GM18505 (cell line): Measurements from ENCODE around the gene TXNL4A.

Source experiments
- ATAC-seq: cut with Tn5 transposase; IDR thresholded peaks from one replicate; pipeline ENCODE4 v1.9.1; 2021; ENCODE audit not compliant: unreplicated experiment
- POLR2A ChIP-seq: IDR thresholded peaks from 4 replicates; pipeline ENCODE4 v1.6.1; 2011; ENCODE audit warnings: borderline replicate concordance; ENCODE audit not compliant: insufficient read depth, insufficient read length; ENCODE audit errors: extremely low read depth

Gene TXNL4A

DNA sequence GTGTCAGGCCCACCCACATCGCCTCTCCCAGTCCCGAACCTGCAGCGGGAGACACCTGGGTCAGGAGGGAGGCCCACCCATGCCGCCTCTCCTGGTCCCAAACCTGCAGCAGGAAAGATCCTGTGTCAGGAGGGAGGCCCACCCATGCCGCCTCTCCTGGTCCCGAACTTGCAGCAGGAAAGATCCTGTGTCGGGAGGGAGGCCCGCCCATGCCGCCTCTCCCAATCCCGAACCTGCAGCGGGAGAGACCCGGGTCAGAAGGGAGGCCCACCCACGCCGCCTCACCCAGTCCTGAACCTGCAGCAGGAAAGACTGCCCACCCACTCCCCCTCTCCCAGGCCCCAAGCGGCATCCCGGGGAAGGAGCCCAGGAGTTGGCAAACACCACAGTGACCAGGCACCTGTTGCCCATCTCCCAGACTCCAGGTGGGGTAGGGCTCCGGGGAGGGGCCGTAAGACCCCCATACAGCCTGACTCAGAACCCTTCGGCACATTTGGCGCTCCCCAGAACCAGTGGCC, 44.7 kb downstream of the TXNL4A start:
- no peak for ATAC-seq
- no peak for TF ChIP-seq POLR2A

DNA sequence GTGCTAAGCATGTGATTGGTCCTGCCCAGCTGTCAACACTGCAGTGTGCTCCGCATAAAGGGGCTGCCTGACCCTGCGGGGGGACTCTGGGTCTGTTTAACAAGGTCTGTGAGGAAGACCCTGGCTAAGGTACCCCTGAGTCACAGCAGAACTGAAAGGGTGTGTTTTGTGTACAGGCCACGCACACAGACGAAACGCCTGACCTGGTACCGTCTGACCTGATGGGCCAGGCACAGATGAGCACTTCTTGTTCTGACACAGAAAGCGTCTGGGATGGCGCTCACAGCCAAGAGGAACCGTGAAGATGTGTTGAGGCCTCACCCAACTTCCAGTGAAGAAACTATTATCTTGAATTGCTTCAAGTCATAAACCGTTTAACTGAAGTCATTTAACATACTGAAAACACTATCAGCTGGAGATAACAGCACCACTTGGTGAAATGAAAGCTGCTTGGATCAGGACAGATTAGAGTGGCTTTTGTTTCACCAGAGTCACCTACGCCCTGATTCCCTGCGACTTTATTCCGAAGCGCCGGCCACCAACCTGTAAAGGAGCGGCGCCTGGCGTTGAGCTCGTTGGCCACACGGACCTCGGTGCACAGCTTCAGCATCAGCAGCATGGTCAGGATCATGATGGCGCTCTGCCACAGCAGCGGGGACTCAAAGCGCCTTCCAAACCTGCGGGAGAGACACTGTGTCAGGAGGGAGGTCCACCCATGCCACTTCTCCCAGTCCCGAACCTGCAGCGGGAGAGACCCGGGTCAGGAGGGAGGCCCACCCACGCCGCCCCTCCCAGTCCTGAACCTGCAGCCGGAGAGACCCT, 45.4 kb downstream of the TXNL4A start:
- ATAC-seq = no peak
- TF ChIP-seq POLR2A = no peak

DNA sequence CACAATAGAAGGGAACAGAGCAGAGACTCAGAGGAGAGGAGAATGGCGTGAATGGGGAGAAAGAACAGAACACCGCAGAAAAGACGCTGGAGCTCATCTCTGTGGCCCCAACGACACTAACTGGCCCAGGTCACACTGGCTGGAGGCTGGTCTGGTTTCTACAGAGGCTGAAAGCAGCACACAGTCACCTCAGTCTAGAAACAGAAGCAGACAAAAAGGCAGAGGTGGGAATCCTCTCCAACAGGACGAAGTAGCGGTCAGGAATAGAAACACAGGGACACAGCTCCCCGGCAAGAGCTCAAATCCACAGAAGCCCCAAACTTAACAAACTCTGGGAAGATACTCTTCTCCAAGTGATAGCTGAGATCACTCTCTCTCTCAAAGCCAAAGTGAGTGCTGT, 46.2 kb downstream of the TXNL4A start:
- ATAC-seq = no peak
- TF ChIP-seq POLR2A = no peak

DNA sequence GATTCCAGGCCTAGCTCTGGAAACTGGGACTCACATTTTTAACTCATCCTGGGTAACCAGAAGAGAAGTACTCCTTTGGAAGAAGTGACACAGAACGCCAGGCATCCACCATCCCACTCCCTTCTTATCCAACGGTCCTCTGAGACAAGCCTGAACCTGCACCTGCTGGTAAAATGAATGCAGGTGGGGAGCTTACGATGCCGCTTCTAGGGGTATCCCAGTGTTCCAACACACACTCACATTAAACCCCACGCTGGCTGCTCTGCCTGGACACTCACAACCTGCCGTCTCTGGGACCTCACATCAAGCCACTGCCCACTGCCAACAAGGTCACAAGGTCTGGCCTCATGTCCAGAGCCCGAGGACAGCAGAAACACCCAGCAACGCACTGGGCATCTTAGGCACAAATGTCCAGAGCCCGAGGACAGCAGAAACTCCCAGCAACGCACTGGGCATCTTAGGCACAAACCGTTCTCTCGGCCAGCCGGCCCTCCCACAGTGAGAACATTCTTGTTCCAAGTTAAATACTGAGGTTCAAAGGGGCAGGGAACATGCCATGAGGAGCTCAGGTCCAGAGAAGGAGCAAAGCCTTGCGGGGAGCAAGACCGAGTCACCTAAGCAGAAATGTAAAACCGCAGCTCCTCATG, 46.8 kb downstream of the TXNL4A start:
- TF ChIP-seq POLR2A = no peak
- no peak for ATAC-seq

DNA sequence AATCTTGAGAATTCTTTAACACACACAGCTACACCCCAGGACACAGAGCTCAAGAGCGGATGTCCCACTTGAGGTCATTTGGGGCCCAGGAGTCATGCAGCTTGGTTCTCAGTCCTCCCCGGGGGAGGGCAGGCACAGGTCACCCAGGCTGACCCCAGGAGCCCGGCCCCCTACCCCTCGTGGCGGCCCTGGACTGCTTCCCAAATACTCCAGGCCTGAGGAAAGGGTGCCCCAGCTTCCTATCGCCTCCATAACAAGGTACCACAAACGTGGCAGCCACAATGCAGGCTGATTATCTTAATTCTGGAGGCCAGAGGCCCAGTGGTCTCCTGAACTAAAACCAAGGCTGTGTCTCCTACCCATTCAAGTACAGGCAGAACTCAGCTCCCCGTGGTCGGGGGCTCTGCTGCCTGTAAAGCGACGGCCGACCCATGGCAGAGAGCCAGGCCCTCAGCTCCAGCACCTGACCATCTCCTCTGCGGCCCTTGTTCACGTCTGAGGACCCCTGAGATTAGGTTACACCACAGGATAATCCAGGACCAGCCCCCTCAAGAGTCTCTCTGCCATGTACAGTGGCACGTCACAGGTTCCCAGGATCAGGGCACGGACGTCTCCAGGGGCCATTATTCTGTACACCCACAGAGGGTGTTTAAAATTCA, 47.4 kb downstream of the TXNL4A start:
- no peak for ATAC-seq
- no peak for TF ChIP-seq POLR2A

DNA sequence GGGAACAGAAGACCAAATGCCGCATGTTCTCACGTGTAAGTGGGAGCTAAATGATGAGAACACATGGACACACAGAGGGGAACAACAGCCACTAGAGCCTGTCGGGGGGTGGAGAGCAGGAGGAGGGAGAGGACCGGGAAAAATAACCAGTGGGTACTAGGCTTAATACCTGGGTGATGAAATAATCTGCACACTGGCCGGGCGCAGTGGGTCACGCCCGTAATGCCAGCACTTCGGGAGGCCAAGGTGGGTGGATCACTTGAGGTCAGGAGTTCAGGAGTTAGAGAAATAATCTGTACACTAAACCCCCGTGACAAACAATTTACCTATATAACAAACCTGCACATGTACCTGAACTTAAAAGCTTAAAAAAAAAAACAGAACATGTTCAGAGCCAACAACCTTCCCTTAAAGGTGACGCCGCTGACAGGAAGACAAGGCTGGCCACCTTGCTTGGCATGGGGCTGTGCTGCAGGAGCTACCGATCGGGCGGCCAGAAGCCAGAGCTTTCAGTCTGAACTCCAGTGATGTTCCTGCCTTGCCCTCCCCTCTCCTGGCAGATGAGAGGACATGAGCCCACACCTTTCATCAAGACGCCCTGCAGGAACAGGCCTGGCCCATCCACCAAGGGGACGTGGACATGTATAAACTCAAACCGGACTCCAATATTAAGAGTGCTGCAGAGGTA, 48.1 kb downstream of the TXNL4A start:
- ATAC-seq = no peak
- TF ChIP-seq POLR2A = no peak

DNA sequence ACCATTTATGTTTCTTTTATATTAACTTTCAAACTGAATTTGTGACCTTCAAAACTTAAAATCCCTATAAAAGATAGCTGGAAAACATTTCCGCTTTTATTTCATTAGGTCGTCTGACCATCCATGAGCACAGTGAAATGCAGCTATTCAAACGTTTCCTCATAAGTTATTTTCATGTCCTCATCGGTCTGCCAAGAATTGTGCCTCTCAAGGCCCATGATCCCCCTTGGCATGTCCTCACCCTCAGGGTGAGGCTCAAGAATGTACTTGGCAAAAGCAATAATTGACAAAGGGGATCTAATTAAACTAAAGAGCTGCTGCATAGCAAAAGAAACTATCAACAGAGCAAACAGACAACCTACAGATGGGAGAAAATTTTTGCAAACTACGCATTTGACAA, 49.3 kb downstream of the TXNL4A start:
- no peak for ATAC-seq
- TF ChIP-seq POLR2A = no peak

DNA sequence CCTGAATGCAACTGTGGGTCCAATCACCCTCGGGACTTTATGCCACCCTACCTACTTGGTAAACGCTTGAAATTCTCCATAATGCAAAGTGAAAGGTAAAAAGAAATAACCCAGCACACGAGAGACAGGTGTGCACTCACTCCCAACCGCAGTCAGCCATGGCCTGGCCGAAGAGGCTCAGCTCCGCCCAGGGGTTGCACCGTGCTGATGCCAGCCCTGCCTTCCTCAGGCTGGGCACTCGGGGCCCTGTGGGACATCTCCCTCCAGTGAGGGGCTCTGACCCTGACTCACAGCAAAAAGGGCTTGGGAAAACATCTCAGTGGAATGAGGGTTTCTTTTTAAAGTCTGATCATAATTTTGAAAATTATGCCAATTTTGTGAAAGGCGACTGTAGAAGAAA, 50.2 kb downstream of the TXNL4A start:
- TF ChIP-seq POLR2A = no peak
- no peak for ATAC-seq

DNA sequence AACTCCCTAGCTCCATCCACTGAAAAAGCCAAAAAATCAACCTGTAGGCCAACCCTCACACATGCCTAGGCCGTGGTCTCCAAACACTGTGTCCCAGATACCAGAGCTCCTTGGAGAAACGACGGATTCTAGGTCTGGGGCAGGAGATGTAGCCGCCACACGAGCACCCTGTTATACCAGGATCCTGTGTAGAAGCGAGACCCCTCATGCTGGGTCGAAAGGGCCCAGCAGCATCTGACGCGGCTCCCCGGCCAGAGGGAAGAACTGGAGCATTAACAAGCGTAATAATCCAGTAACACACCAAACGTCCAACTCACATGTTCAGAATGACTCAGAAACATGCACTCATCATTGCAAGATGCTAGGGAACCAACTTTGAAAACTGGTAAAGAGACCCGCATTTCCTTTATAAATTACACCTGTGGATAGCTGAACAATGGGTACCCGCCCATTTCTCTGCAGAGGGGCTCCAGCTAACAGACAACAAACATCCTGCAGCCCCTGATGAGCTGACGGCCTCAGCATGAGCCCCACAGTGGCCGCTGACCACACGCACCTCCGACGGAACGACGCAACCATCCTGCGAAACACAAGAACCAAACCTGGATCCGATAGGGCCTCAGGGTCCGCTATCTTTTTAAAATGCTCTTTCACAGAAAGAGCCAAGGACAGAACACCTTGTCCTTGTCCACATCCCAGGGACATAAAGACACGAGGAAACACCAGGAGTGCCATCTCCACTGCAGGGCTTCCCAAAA, 51.1 kb downstream of the TXNL4A start:
- ATAC-seq = no peak
- no peak for TF ChIP-seq POLR2A

DNA sequence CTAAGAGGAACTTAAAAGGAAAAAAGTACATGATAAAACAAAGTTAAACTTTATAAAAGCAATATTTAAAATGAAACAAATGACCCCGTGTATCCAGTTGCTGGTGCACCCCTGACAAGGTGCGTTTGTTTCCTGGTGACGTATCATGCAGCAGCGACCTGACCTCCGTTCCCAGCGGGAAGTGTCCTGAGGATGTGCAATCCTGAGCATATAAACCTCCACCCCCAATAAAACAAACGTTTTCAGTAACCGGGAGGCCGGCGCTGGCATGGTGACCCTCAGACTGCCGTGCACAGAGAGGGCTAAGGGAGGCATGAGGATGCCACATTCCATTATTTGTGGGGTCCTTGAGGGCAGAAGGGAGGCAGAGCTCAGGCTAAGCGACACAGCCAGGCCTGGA, 51.7 kb downstream of the TXNL4A start:
- TF ChIP-seq POLR2A = no peak
- ATAC-seq = no peak

DNA sequence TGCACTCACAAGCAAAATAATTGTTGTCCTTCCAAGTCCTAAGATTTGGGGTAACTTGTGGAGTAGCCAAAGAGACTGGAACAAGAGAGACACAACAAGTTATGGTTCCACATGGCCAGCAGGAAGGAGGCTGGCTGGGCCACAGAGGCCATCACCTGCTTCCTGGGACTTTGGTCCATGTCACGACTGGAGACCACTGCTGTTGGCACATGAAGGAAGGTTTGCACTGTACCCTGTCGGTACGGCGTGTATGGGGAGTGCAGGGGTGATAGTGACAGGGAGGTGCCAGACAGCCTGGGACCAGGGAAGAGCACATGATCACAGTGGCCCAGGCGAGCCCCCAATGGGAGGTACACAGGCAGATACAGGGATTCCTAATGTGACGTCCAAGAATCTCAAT, 52.4 kb downstream of the TXNL4A start:
- no peak for TF ChIP-seq POLR2A
- no peak for ATAC-seq

DNA sequence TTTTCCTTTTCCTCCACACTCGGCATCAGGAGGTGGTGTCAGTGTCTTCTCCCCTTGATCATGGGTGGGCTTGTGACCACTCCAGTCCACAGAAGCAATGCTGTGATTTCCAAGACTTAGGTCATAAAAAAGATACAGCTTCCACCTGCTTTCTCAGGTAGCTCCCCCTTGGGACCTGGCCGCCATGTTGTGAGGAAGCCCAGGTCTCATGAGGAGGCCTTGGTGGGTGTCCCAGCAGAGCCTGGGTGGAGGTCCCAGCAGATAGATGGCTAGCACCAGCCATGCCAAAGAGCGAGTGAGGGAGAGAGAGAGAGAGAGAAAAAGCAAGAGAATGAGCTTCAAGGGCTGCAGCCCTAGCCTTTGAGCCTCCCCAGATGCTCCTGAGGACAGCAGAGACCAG, 52.9 kb downstream of the TXNL4A start:
- TF ChIP-seq POLR2A = no peak
- no peak for ATAC-seq
